Gastrocnemius medialis (tissue), 4 donors: ENCODE results near the gene ACOD1. TPM values are rescaled to one million over a fixed set of nuclear protein-coding genes. Genes with fewer than 3 reads are reported as not detected.

Source experiments
- ATAC-seq, 2 donors: fragments of 150-250 bp; one replicate each; pipeline ENCODE4 v1.9.1; 2016
- DNase-seq, 2 donors: peaks; one replicate each; pipeline ENCODE4 v3.0.0-alpha.2; 2019
- H3K27ac ChIP-seq, 4 donors: fragments of 200-600 bp; sonication (generic); 1 replicate in 1 of 4; 2 replicates in 3 of 4; pipeline ENCODE4 v1.5.1; 2016 to 2018; ENCODE audit warnings: mild to moderate bottlenecking in 2 of 4, moderate library complexity in 1 of 4
- H3K27me3 ChIP-seq, 3 donors: fragments of 200-600 bp; sonication (generic) in 2 of 3; 1 replicate in 1 of 3; 2 replicates in 2 of 3; pipeline versions ENCODE4 v1.5.1 to v1.6.0; 2016 to 2019; ENCODE audit warnings: mild to moderate bottlenecking in 1 of 3, moderate library complexity in 1 of 3
- H3K36me3 ChIP-seq, 2 donors: fragments of 200-600 bp; sonication (generic) in 1 of 2; one replicate each; pipeline ENCODE4 v1.5.1; 2017 to 2018
- H3K4me1 ChIP-seq, 2 donors: fragments of 200-600 bp; sonication (generic) in 1 of 2; one replicate each; pipeline ENCODE4 v1.5.1; 2016 to 2017; ENCODE audit warnings: mild to moderate bottlenecking in 2 of 2
- H3K4me3 ChIP-seq, 4 donors: fragments of 200-600 bp; sonication (generic) in 3 of 4; 1 replicate in 1 of 4; 2 replicates in 3 of 4; pipeline ENCODE4 v1.5.1; 2016 to 2019; ENCODE audit warnings: mild to moderate bottlenecking in 2 of 4
- H3K9me3 ChIP-seq, 3 donors: fragments of 200-600 bp; sonication (generic) in 2 of 3; 1 replicate in 1 of 3; 2 replicates in 2 of 3; pipeline ENCODE4 v1.5.1; 2016 to 2019
- CTCF ChIP-seq, 5 experiments: fragments of 450-650 bp in 3 of 5; fragments of 200-600 bp in 2 of 5; sonication (generic) in 2 of 5; IDR thresholded peaks in 4 of 5; conservative IDR thresholded peaks in 1 of 5; 1 replicate in 4 of 5; 2 replicates in 1 of 5; pipeline ENCODE4 v1.5.1; 2016 to 2019; ENCODE audit warnings: antibody characterized with exemption in 5 of 5, mild to moderate bottlenecking in 3 of 5, moderate library complexity in 3 of 5
- POLR2A ChIP-seq, 2 donors: fragments of 450-650 bp; IDR thresholded peaks; one replicate each; pipeline ENCODE4 v1.6.1; 2017; ENCODE audit warnings: antibody characterized with exemption in 2 of 2, mild to moderate bottlenecking in 2 of 2, moderate library complexity in 2 of 2
- in situ Hi-C, 4 donors: fragments of 200-750 bp; cut with MboI; loops; one replicate each; pipeline versions ENCODE4 v1.15.0 to v1.8.0; 2017; ENCODE audit warnings: low sequenced_read_pairs in 4 of 4
- intact Hi-C: fragments of 100-400 bp; cut with DNase I; formaldehyde crosslinking; loops from one replicate; pipeline ENCODE4 v1.15.1; 2023; ENCODE audit warnings: low total_unique reads
- total RNA-seq, 4 donors: library from RNA; depleted of rRNA; stranded (reverse); fragments of >200 nt; gene quantifications; one replicate each; pipeline versions ENCODE4 v1.1.0 to v1.2.3, GENCODE V29; 2016

ACOD1 gene
- total RNA-seq, 4 donors from 2014 or later: not detected

DNA sequence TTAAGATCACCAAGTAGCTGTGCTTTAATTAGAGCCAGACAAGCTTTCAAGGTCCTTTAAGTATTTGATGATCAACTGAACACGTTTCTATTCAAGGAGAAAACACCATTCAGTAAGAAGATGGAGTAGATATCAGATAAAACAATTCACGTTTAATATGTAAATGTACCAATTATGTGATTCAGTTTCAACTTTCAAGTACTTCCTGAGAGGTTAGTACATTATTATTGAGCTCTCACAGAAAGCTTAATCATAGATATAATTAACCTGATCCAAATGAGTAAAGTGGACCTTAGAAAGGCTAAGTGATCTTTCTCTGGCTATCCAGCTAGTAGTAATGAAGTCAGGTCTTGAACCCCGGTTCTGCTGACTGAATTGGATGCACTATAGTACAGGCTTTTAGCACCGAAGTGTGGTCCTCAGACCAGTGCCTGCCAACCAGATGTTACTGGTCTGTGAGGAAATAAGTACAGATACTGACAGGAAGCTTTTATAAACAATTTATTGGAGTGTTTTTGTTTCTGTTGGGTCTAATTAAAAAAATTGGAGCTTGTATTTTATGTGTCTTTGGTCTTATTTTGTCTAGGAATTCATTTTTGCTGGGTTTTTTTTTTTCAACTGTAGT, 53.8 kb downstream of the ACOD1 start:
- DNase-seq (no peak), ATAC-seq (no peak)
- Histone ChIP-seq H3K9me3 (no peaks in the 10 kb centered on the region), H3K27me3 (no peaks in the 10 kb centered on the region), H3K36me3 (peaks cover 0 to 20% of the 10 kb centered on the region in 2 donors), H3K4me3 (no peak overlapping the region), H3K27ac (peak overlapping the region in 3 of 4 donors; percentile 21 to 56 (median 27)), H3K4me1 (peaks cover 13 to 21% of the 10 kb centered on the region in 2 donors)
- TF ChIP-seq POLR2A (IDR thresholded peaks at IDR 0.05) (no peak), CTCF (IDR thresholded peaks at IDR 0.05 in 4 of 5, conservative IDR thresholded peaks at IDR 0.05 in 1 of 5) (no peak)
- intact Hi-C loops (no loop called here), in situ Hi-C loops (no loop called here)

- DNase-seq (no peak), ATAC-seq (peak in 1 of 2 donors; percentile 52)
- Histone ChIP-seq H3K27ac (peak overlapping the region in 3 of 4 donors; percentile 21 to 56 (median 27)), H3K4me1 (peaks cover 13 to 21% of the 10 kb centered on the region in 2 donors), H3K27me3 (no peaks in the 10 kb centered on the region), H3K36me3 (peaks cover 0 to 26% of the 10 kb centered on the region in 2 donors), H3K9me3 (no peaks in the 10 kb centered on the region), H3K4me3 (no peak overlapping the region)
- TF ChIP-seq POLR2A (IDR thresholded peaks at IDR 0.05) (no peak), CTCF (IDR thresholded peaks at IDR 0.05 in 4 of 5, conservative IDR thresholded peaks at IDR 0.05 in 1 of 5) (peak in 3 of 5 experiments; percentile 9 to 58 (median 51))
- in situ Hi-C loops: no loop called here
- intact Hi-C loops: no loop called here
These were observed 54.4 kb downstream of the ACOD1 start for GRCh38 chr13:77002590-77003190.

Other genes starting within 250 kb of the ACOD1 start
- gene KCTD12, start 62.1 kb upstream of the ACOD1 start, total RNA-seq: 10 to 100 TPM; 17.3 to 35.9 (median 27.1) TPM
- gene CLN5, start 43.6 kb downstream of the ACOD1 start, total RNA-seq: 10 to 100 TPM in 1 of 4 donors, 1 to 10 TPM in 3; 4.5 to 10.1 (median 7.1) TPM
- gene FBXL3, start 78.6 kb downstream of the ACOD1 start, total RNA-seq: 10 to 100 TPM; 50.6 to 75.6 (median 64.4) TPM